Measurements from ENCODE around the gene LMO4. TPM values are rescaled to one million over a fixed set of nuclear protein-coding genes. Genes with fewer than 3 reads are reported as not detected.

LMO4 gene
- total RNA-seq, 1 donor from 2014 or later, result 42.9 TPM

- H3K27me3 Mint-ChIP-seq (ENCODE audit: low read depth, unreplicated experiment), result no peaks in the 10 kb centered on the region
- DNase-seq (ENCODE audit: low read depth), result peak; percentile 10
- peak overlapping the region; percentile 74 for H3K4me3 ChIP-seq (ENCODE audit: insufficient read depth, low read depth, low read length)
- peak overlapping the region; percentile 90 for H3K9ac ChIP-seq (ENCODE audit: low read length)
- H3K36me3 Mint-ChIP-seq (ENCODE audit: low read depth, unreplicated experiment), result peaks cover 2% of the 10 kb centered on the region
- no peaks in the 10 kb centered on the region for H3K27me3 ChIP-seq (ENCODE audit: insufficient read depth, low read length)
- no peak overlapping the region for H2AFZ ChIP-seq (ENCODE audit: low read depth, low read length)
- no peaks in the 10 kb centered on the region for H3K9me3 Mint-ChIP-seq (ENCODE audit: unreplicated experiment)
- no peak for TF ChIP-seq EZH2 (IDR thresholded peaks at IDR 0.05; ENCODE audit: insufficient read depth, low read length)
- no peak for TF ChIP-seq CTCF (IDR thresholded peaks at IDR 0.05; ENCODE audit: insufficient read depth, low read depth, low read length)
- peaks cover 24% of the 10 kb centered on the region for H4K20me1 ChIP-seq (ENCODE audit: insufficient read depth, low read length)
- H3K79me2 ChIP-seq (ENCODE audit: insufficient read depth, low read length), result peaks cover 50% of the 10 kb centered on the region
- H3K36me3 ChIP-seq (ENCODE audit: insufficient read depth, low read length), result no peaks in the 10 kb centered on the region
- FAIRE-seq, result no peak
- no peaks in the 10 kb centered on the region for H3K9me3 ChIP-seq (ENCODE audit: insufficient read depth, low read depth, low read length)
- H3K4me3 Mint-ChIP-seq (ENCODE audit: unreplicated experiment), result peak overlapping the region; percentile 86
- peak overlapping the region; percentile 67 for H3K27ac ChIP-seq (ENCODE audit: low read depth, low read length)
- peaks cover 20% of the 10 kb centered on the region for H3K4me1 Mint-ChIP-seq (ENCODE audit: low read depth, unreplicated experiment)
- peak overlapping the region; percentile 88 for H3K4me2 ChIP-seq (ENCODE audit: low read length)
- peaks cover 26% of the 10 kb centered on the region for H3K4me1 ChIP-seq (ENCODE audit: insufficient read depth, low read length)
- H3K27ac Mint-ChIP-seq (ENCODE audit: unreplicated experiment), result peak overlapping the region; percentile 95
Measured at GRCh38 chr1:87329526-87330056, 911 bp downstream of the LMO4 start.

- Mint-ChIP-seq H3K4me3 (ENCODE audit: unreplicated experiment) (peak overlapping the region; percentile 86), H3K27me3 (ENCODE audit: low read depth, unreplicated experiment) (no peaks in the 10 kb centered on the region), H3K36me3 (ENCODE audit: low read depth, unreplicated experiment) (peaks cover 2% of the 10 kb centered on the region), H3K4me1 (ENCODE audit: low read depth, unreplicated experiment) (peaks cover 20% of the 10 kb centered on the region), H3K9me3 (ENCODE audit: unreplicated experiment) (no peaks in the 10 kb centered on the region), H3K27ac (ENCODE audit: unreplicated experiment) (peak overlapping the region; percentile 95)
- H3K79me2 ChIP-seq (ENCODE audit: insufficient read depth, low read length), result peaks cover 56% of the 10 kb centered on the region
- H2AFZ ChIP-seq (ENCODE audit: low read depth, low read length), result peak overlapping the region; percentile 23
- peak overlapping the region; percentile 74 for H3K4me3 ChIP-seq (ENCODE audit: insufficient read depth, low read depth, low read length)
- H3K36me3 ChIP-seq (ENCODE audit: insufficient read depth, low read length), result no peaks in the 10 kb centered on the region
- peak overlapping the region; percentile 67 for H3K27ac ChIP-seq (ENCODE audit: low read depth, low read length)
- peaks cover 24% of the 10 kb centered on the region for H4K20me1 ChIP-seq (ENCODE audit: insufficient read depth, low read length)
- peaks cover 27% of the 10 kb centered on the region for H3K4me1 ChIP-seq (ENCODE audit: insufficient read depth, low read length)
- no peaks in the 10 kb centered on the region for H3K27me3 ChIP-seq (ENCODE audit: insufficient read depth, low read length)
- FAIRE-seq (no peak), DNase-seq (ENCODE audit: low read depth) (peak; percentile 27)
- peak overlapping the region; percentile 90 for H3K9ac ChIP-seq (ENCODE audit: low read length)
- no peak for TF ChIP-seq CTCF (IDR thresholded peaks at IDR 0.05; ENCODE audit: insufficient read depth, low read depth, low read length)
- no peak for TF ChIP-seq EZH2 (IDR thresholded peaks at IDR 0.05; ENCODE audit: insufficient read depth, low read length)
- H3K9me3 ChIP-seq (ENCODE audit: insufficient read depth, low read depth, low read length), result no peaks in the 10 kb centered on the region
- H3K4me2 ChIP-seq (ENCODE audit: low read length), result peak overlapping the region; percentile 88
Measured at GRCh38 chr1:87330057-87330884, 1.6 kb downstream of the LMO4 start.
